Activated naive CD8-positive, alpha-beta T cell (primary cell): ENCODE data around the gene GPD1L.
"Not testable (repeated sequence)": the region's sequence is repeated elsewhere in the genome, so short reads cannot be mapped to it uniquely, and the experiment has no call there.

Experiments
- H3K27ac Mint-ChIP-seq: one replicate; pipeline ENCODE4 v1.8.0; 2021; ENCODE audit warnings: mixed read lengths
- H3K27me3 Mint-ChIP-seq: one replicate; pipeline ENCODE4 v1.8.0; 2021; ENCODE audit warnings: mixed read lengths
- H3K36me3 Mint-ChIP-seq: one replicate; pipeline ENCODE4 v1.8.0; 2021; ENCODE audit warnings: mixed read lengths
- H3K4me1 Mint-ChIP-seq: one replicate; pipeline ENCODE4 v1.8.0; 2021; ENCODE audit warnings: low read depth, mixed read lengths
- H3K4me3 Mint-ChIP-seq: one replicate; pipeline ENCODE4 v1.8.0; 2021; ENCODE audit warnings: mild to moderate bottlenecking, mixed read lengths
- H3K9me3 Mint-ChIP-seq: one replicate; pipeline ENCODE4 v1.8.0; 2021; ENCODE audit warnings: low read depth, mixed read lengths

GPD1L gene

GRCh38 chr3:32106132-32106928, at the start of gene GPD1L:
Gene GPD1L (plus strand): TSS chr3:32106620. CDS start chr3:32106712, 92 bp downstream.
- Mint-ChIP-seq H3K4me3 (peak within 1 kb of the TSS; percentile 96), H3K27ac (peak within 1 kb of the TSS; percentile 88), H3K4me1 (peaks cover 39% of the 10 kb centered on the region), H3K36me3 (peaks cover 18% of the 10 kb centered on the region), H3K27me3 (no peaks in the 10 kb centered on the region), H3K9me3 (peaks cover 9% of the 10 kb centered on the region)

GRCh38 chr3:32058465-32058864, 48.0 kb upstream of the GPD1L start:
- H3K4me3 Mint-ChIP-seq, H3K36me3 Mint-ChIP-seq, H3K27ac Mint-ChIP-seq, H3K4me1 Mint-ChIP-seq, H3K27me3 Mint-ChIP-seq, H3K9me3 Mint-ChIP-seq: not testable (repeated sequence)

- Mint-ChIP-seq H3K4me3 (no peak overlapping the region), H3K9me3 (no peaks in the 10 kb centered on the region), H3K27me3 (no peaks in the 10 kb centered on the region), H3K27ac (no peak overlapping the region), H3K36me3 (no peaks in the 10 kb centered on the region), H3K4me1 (no peaks in the 10 kb centered on the region)
These were observed 43.4 kb upstream of the GPD1L start for GRCh38 chr3:32062950-32063582.

- no peaks in the 10 kb centered on the region for H3K36me3 Mint-ChIP-seq
- H3K9me3 Mint-ChIP-seq: no peaks in the 10 kb centered on the region
- no peaks in the 10 kb centered on the region for H3K27me3 Mint-ChIP-seq
- H3K4me3 Mint-ChIP-seq: no peak overlapping the region
- no peak overlapping the region for H3K27ac Mint-ChIP-seq
- H3K4me1 Mint-ChIP-seq: no peaks in the 10 kb centered on the region
These were observed 39.7 kb upstream of the GPD1L start for GRCh38 chr3:32066686-32067085.

GRCh38 chr3:32074194-32074593, 32.2 kb upstream of the GPD1L start:
- not testable (repeated sequence) for H3K27ac Mint-ChIP-seq, H3K27me3 Mint-ChIP-seq, H3K4me1 Mint-ChIP-seq, H3K4me3 Mint-ChIP-seq, H3K36me3 Mint-ChIP-seq, H3K9me3 Mint-ChIP-seq

- peaks cover 2% of the 10 kb centered on the region for H3K27me3 Mint-ChIP-seq
- no peaks in the 10 kb centered on the region for H3K36me3 Mint-ChIP-seq
- no peak overlapping the region for H3K27ac Mint-ChIP-seq
- H3K4me1 Mint-ChIP-seq: no peaks in the 10 kb centered on the region
- H3K4me3 Mint-ChIP-seq: no peak overlapping the region
- H3K9me3 Mint-ChIP-seq: no peaks in the 10 kb centered on the region
These were observed 29.9 kb upstream of the GPD1L start for GRCh38 chr3:32076566-32076965.

GRCh38 chr3:32077260-32078084, 28.9 kb upstream of the GPD1L start:
- no peak overlapping the region for H3K27ac Mint-ChIP-seq
- H3K36me3 Mint-ChIP-seq: no peaks in the 10 kb centered on the region
- H3K9me3 Mint-ChIP-seq: no peaks in the 10 kb centered on the region
- no peak overlapping the region for H3K4me3 Mint-ChIP-seq
- peaks cover 2% of the 10 kb centered on the region for H3K27me3 Mint-ChIP-seq
- no peaks in the 10 kb centered on the region for H3K4me1 Mint-ChIP-seq

- no peaks in the 10 kb centered on the region for H3K9me3 Mint-ChIP-seq
- peaks cover 2% of the 10 kb centered on the region for H3K27me3 Mint-ChIP-seq
- H3K36me3 Mint-ChIP-seq: no peaks in the 10 kb centered on the region
- H3K4me3 Mint-ChIP-seq: no peak overlapping the region
- no peak overlapping the region for H3K27ac Mint-ChIP-seq
- H3K4me1 Mint-ChIP-seq: no peaks in the 10 kb centered on the region
These were observed 28.3 kb upstream of the GPD1L start for GRCh38 chr3:32078085-32078634.

- H3K27ac Mint-ChIP-seq: no peak overlapping the region
- H3K4me1 Mint-ChIP-seq: no peaks in the 10 kb centered on the region
- no peaks in the 10 kb centered on the region for H3K9me3 Mint-ChIP-seq
- no peak overlapping the region for H3K4me3 Mint-ChIP-seq
- peaks cover 2% of the 10 kb centered on the region for H3K27me3 Mint-ChIP-seq
- H3K36me3 Mint-ChIP-seq: no peaks in the 10 kb centered on the region
These were observed 27.6 kb upstream of the GPD1L start for GRCh38 chr3:32078864-32079263.

GRCh38 chr3:32082721-32083120, 23.7 kb upstream of the GPD1L start:
- no peak overlapping the region for H3K27ac Mint-ChIP-seq

GRCh38 chr3:32083702-32084270, 22.6 kb upstream of the GPD1L start:
- Mint-ChIP-seq H3K4me1 (no peaks in the 10 kb centered on the region), H3K27me3 (peaks cover 7% of the 10 kb centered on the region), H3K4me3 (no peak overlapping the region), H3K27ac (no peak overlapping the region), H3K9me3 (no peaks in the 10 kb centered on the region), H3K36me3 (peaks cover under 1% of the 10 kb centered on the region)

More at GRCh38 chr3:32082721-32083120, 23.7 kb upstream of the GPD1L start:
- Mint-ChIP-seq H3K4me3 (no peak overlapping the region), H3K27me3 (peaks cover 2% of the 10 kb centered on the region), H3K4me1 (no peaks in the 10 kb centered on the region), H3K36me3 (no peaks in the 10 kb centered on the region), H3K9me3 (no peaks in the 10 kb centered on the region)

- H3K27me3 Mint-ChIP-seq: peaks cover 9% of the 10 kb centered on the region
- H3K9me3 Mint-ChIP-seq: no peaks in the 10 kb centered on the region
- no peaks in the 10 kb centered on the region for H3K4me1 Mint-ChIP-seq
- H3K27ac Mint-ChIP-seq: no peak overlapping the region
- H3K36me3 Mint-ChIP-seq: peaks cover 3% of the 10 kb centered on the region
- H3K4me3 Mint-ChIP-seq: no peak overlapping the region
These were observed 21.6 kb upstream of the GPD1L start for GRCh38 chr3:32084870-32085269.

GRCh38 chr3:32086464-32086863, 20.0 kb upstream of the GPD1L start:
- Mint-ChIP-seq H3K4me1 (peaks cover 9% of the 10 kb centered on the region), H3K27ac (no peak overlapping the region), H3K4me3 (no peak overlapping the region), H3K36me3 (peaks cover 3% of the 10 kb centered on the region), H3K9me3 (no peaks in the 10 kb centered on the region), H3K27me3 (peaks cover 8% of the 10 kb centered on the region)

GRCh38 chr3:32089476-32089875, 16.9 kb upstream of the GPD1L start:
- H3K27ac Mint-ChIP-seq: no peak overlapping the region
- peaks cover 3% of the 10 kb centered on the region for H3K36me3 Mint-ChIP-seq
- peaks cover 12% of the 10 kb centered on the region for H3K4me1 Mint-ChIP-seq
- peaks cover 10% of the 10 kb centered on the region for H3K27me3 Mint-ChIP-seq
- H3K4me3 Mint-ChIP-seq: no peak overlapping the region
- H3K9me3 Mint-ChIP-seq: no peaks in the 10 kb centered on the region
